Neural progenitor cell (in vitro differentiated cells): ENCODE data around the gene CCL26.

Source experiments
- EZH2 ChIP-seq: fragments of 200-600 bp; sonication (generic); IDR thresholded peaks from 2 replicates; pipeline ENCODE4 v1.6.1; 2017; ENCODE audit warnings: antibody characterized with exemption, mild to moderate bottlenecking, moderate library complexity
- TF ChIP-seq, protein P1 (sequence below): fragments of 200-600 bp; sonication (generic); IDR thresholded peaks from 2 replicates; pipeline ENCODE4 v1.5.1; 2017; ENCODE audit warnings: antibody characterized with exemption, mild to moderate bottlenecking

DNA sequence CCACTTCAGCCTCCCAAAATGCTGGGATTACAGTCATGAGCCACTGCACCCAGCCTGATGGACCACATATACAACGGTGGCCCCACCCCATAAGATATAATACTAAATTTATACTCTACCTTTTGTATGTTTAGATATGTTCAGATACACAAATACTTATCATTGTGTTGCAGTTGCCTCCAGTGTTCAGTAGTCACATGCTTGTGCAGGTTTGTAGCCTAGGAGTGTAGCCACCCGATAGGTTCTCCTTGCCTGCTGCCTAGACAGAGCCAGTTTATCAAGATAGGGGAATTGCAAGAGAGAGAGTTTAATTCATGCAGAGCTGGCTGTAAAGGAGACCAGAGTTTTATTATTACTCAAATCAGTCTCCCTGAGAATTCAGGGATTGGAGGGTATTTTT is 32.0 kb upstream of the CCL26 start:
- TF ChIP-seq, protein P1, sequence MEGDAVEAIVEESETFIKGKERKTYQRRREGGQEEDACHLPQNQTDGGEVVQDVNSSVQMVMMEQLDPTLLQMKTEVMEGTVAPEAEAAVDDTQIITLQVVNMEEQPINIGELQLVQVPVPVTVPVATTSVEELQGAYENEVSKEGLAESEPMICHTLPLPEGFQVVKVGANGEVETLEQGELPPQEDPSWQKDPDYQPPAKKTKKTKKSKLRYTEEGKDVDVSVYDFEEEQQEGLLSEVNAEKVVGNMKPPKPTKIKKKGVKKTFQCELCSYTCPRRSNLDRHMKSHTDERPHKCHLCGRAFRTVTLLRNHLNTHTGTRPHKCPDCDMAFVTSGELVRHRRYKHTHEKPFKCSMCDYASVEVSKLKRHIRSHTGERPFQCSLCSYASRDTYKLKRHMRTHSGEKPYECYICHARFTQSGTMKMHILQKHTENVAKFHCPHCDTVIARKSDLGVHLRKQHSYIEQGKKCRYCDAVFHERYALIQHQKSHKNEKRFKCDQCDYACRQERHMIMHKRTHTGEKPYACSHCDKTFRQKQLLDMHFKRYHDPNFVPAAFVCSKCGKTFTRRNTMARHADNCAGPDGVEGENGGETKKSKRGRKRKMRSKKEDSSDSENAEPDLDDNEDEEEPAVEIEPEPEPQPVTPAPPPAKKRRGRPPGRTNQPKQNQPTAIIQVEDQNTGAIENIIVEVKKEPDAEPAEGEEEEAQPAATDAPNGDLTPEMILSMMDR = no peak
- TF ChIP-seq EZH2 = no peak
